Fibroblast of the conjunctiva (primary cell): ENCODE measurements around the gene ZXDC.

Source experiments
- DNase-seq: peaks from one replicate; pipeline ENCODE4 v3.0.0-alpha.2; 2010; ENCODE audit warnings: low read depth

The ZXDC gene

GRCh38 chr3:126451511-126451910 is 24.2 kb downstream of the ZXDC start:
- DNase-seq = no peak

- no peak for DNase-seq
Observed at GRCh38 chr3:126450744-126451143, 24.9 kb downstream of the ZXDC start.

GRCh38 chr3:126450219-126450618 is 25.5 kb downstream of the ZXDC start:
- DNase-seq = no peak

GRCh38 chr3:126449621-126450051 is 26.1 kb downstream of the ZXDC start:
- no peak for DNase-seq

GRCh38 chr3:126448893-126449180 is 26.9 kb downstream of the ZXDC start:
- no peak for DNase-seq

- no peak for DNase-seq
Observed at GRCh38 chr3:126448136-126448892, 27.4 kb downstream of the ZXDC start.

- DNase-seq = no peak
Observed at GRCh38 chr3:126447456-126448106, 28.1 kb downstream of the ZXDC start.

GRCh38 chr3:126446791-126447190 is 28.9 kb downstream of the ZXDC start:
- no peak for DNase-seq

GRCh38 chr3:126446301-126446700 is 29.4 kb downstream of the ZXDC start:
- no peak for DNase-seq

- no peak for DNase-seq
Observed at GRCh38 chr3:126445506-126445905, 30.2 kb downstream of the ZXDC start.

GRCh38 chr3:126442856-126443242 is 32.8 kb downstream of the ZXDC start:
- no peak for DNase-seq

GRCh38 chr3:126442094-126442855 is 33.4 kb downstream of the ZXDC start:
- no peak for DNase-seq

GRCh38 chr3:126441256-126441880 is 34.3 kb downstream of the ZXDC start:
- no peak for DNase-seq

- no peak for DNase-seq
Observed at GRCh38 chr3:126440709-126440995, 35.0 kb downstream of the ZXDC start.

- no peak for DNase-seq
Observed at GRCh38 chr3:126439968-126440708, 35.6 kb downstream of the ZXDC start.

- no peak for DNase-seq
Observed at GRCh38 chr3:126439346-126439967, 36.2 kb downstream of the ZXDC start.

GRCh38 chr3:126438746-126439145 is 36.9 kb downstream of the ZXDC start:
- no peak for DNase-seq

GRCh38 chr3:126438186-126438585 is 37.5 kb downstream of the ZXDC start:
- no peak for DNase-seq

GRCh38 chr3:126436826-126437717 is 38.6 kb downstream of the ZXDC start:
- DNase-seq = no peak

- no peak for DNase-seq
Observed at GRCh38 chr3:126435456-126436315, 40.0 kb downstream of the ZXDC start.
